Ishikawa (cell line): ENCODE results near the gene HOXB6.

Experiments
- CEBPB ChIP-seq: IDR thresholded peaks from 2 replicates; pipeline ENCODE4 v1.6.1; 2012
- CREB1 ChIP-seq: IDR thresholded peaks from 2 replicates; pipeline ENCODE4 v1.6.1; 2012; ENCODE audit warnings: low read depth
- EGR1 ChIP-seq: IDR thresholded peaks from 2 replicates; pipeline ENCODE4 v1.6.1; 2012
- EP300 ChIP-seq: IDR thresholded peaks from 2 replicates; pipeline ENCODE4 v1.6.1; 2012; ENCODE audit warnings: borderline replicate concordance
- FOXM1 ChIP-seq: IDR thresholded peaks from 2 replicates; pipeline ENCODE4 v1.6.1; 2012; ENCODE audit warnings: low read depth, borderline replicate concordance
- NFIC ChIP-seq: IDR thresholded peaks from 2 replicates; pipeline ENCODE4 v1.6.1; 2012
- RAD21 ChIP-seq: IDR thresholded peaks from 2 replicates; pipeline ENCODE4 v1.6.1; 2012; ENCODE audit warnings: low read depth
- TAF1 ChIP-seq: IDR thresholded peaks from 2 replicates; pipeline ENCODE4 v1.6.1; 2012; ENCODE audit warnings: low read depth, mild to moderate bottlenecking
- TCF12 ChIP-seq: IDR thresholded peaks from 2 replicates; pipeline ENCODE4 v1.6.1; 2012; ENCODE audit warnings: low read depth
- TEAD4 ChIP-seq: IDR thresholded peaks from 2 replicates; pipeline ENCODE4 v1.6.1; 2012
- YY1 ChIP-seq: IDR thresholded peaks from 2 replicates; pipeline ENCODE4 v1.6.1; 2012; ENCODE audit warnings: low read depth
- ZBTB7A ChIP-seq: IDR thresholded peaks from 2 replicates; pipeline ENCODE4 v1.6.1; 2012; ENCODE audit warnings: low read depth
- TF ChIP-seq, protein P1 (sequence below): IDR thresholded peaks from 2 replicates; pipeline ENCODE4 v1.6.1; 2012
- TF ChIP-seq, protein P2 (sequence below): IDR thresholded peaks from 2 replicates; pipeline ENCODE4 v1.6.1; 2012; ENCODE audit warnings: low read depth, mild to moderate bottlenecking
- TF ChIP-seq, protein P3 (sequence below): IDR thresholded peaks from 2 replicates; pipeline ENCODE4 v1.6.1; 2012

Gene HOXB6

DNA sequence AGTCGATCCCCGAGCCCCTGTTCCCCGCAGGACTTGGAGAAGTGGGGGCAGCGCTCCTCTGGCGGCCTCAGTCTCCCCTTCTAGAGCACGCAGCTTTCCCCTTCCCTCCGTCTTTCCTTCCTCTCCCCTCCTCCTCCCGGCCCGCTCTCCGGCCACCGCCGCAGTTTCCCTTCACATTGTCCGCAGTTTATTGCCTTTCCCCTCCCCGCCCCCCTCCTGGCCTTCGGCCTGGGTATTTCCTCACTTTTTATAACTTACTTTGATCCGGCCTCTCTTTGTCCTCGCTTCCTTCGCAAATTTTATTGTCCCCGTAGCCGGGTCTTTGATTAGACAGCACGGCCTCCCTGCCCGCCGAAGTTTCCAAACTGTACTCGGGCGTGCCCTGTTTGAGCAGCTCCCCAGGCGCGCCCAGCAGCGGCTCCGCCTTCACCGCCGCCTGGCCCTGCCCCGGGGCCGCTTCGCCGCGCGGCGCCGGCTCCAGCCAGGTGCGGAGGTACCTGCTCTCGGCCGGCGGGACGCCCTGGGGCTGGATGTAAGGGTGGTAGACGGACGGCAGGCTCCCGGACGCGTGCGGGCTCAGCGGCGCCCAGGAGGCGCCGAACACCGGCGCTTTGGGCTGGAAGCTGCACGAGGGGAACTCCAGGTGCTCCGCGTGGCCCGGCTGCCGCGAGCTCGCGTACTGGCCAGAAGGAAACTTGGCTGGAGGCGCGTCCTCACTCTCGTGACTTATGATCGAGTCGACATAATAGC is 20.9 kb upstream of the HOXB6 start:
- TF ChIP-seq, protein P1, sequence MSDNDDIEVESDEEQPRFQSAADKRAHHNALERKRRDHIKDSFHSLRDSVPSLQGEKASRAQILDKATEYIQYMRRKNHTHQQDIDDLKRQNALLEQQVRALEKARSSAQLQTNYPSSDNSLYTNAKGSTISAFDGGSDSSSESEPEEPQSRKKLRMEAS, result peak; percentile 14; the same call in 1 of the 2 replicates
- TF ChIP-seq CEBPB, result no peak

DNA sequence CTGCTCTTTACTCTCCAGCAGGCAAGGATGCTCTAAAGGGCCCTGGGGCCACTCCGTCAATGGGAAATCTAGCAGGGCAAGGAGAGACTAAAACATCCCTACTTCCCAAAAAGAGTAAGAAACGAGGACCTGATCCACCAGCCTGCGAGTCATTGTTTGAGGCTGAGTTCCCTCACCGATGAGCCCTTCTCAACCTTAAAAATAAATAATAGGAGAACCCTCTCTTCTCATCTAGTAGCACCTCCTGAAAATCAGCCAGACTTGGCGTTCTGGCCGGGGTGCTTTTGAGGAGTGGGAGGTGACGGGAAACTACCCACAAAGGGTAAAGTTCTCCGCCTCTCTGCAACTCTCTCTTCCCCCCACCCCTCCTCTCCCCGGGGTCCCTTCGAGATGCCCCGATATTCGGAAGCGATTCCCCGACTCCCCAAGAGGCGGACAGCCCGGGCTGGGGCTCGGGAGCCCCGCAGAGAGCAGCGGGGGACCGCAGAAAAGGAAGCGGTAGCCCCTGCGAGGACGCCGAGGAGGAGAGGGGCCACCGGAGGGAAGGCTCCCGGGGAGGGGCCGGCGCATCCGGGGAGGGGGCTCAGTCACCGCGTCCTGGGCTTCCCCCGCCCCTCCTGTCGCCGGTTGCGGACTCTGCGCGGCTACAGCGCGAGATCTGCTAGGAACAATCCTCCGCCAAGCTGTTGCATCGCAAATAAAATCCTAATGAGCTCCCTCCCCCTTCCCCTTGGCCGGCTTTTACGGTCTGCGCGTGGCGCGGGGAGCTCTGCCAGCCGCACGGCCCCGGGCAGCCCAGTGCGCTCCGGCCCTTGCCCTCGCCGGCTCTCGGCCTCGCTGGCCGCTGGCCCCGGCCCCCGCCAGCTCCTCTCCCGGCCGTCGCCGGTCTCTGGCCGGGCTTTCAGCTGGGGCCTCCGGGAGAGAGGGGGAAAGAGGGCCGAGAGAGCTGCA is 20.0 kb upstream of the HOXB6 start:
- no peak for TF ChIP-seq TAF1
- no peak for TF ChIP-seq NFIC
- TF ChIP-seq, protein P2, sequence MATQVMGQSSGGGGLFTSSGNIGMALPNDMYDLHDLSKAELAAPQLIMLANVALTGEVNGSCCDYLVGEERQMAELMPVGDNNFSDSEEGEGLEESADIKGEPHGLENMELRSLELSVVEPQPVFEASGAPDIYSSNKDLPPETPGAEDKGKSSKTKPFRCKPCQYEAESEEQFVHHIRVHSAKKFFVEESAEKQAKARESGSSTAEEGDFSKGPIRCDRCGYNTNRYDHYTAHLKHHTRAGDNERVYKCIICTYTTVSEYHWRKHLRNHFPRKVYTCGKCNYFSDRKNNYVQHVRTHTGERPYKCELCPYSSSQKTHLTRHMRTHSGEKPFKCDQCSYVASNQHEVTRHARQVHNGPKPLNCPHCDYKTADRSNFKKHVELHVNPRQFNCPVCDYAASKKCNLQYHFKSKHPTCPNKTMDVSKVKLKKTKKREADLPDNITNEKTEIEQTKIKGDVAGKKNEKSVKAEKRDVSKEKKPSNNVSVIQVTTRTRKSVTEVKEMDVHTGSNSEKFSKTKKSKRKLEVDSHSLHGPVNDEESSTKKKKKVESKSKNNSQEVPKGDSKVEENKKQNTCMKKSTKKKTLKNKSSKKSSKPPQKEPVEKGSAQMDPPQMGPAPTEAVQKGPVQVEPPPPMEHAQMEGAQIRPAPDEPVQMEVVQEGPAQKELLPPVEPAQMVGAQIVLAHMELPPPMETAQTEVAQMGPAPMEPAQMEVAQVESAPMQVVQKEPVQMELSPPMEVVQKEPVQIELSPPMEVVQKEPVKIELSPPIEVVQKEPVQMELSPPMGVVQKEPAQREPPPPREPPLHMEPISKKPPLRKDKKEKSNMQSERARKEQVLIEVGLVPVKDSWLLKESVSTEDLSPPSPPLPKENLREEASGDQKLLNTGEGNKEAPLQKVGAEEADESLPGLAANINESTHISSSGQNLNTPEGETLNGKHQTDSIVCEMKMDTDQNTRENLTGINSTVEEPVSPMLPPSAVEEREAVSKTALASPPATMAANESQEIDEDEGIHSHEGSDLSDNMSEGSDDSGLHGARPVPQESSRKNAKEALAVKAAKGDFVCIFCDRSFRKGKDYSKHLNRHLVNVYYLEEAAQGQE, result no peak
- no peak for TF ChIP-seq TCF12
- no peak for TF ChIP-seq RAD21
- TF ChIP-seq CREB1, result no peak
- no peak for TF ChIP-seq EP300

DNA sequence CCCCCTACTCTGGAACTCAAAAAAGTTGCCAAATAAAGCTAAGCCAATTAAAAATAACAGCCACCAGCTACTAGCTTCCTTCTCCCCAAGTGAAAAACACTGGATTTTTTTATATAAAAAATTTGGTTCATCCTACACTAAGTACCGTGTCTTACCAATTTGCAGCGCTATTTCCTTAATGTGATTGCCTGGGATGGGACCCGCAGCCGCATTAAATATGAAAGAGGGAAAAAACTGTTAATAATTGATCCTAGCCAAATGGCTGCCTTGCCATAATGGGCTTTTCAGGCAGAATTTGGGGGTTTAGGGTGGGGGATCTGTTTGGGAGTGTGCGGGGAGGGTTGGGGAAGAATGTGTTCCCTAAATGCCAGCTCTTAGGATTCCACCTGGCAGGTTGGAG is 19.3 kb upstream of the HOXB6 start:
- TF ChIP-seq NFIC (no peak), TEAD4 (no peak), RAD21 (no peak), TAF1 (no peak), YY1 (no peak), ZBTB7A (no peak), TCF12 (no peak), EGR1 (no peak), CREB1 (no peak), CEBPB (no peak), EP300 (no peak)
- TF ChIP-seq, protein P2, result no peak
- TF ChIP-seq, protein P1, result no peak
- TF ChIP-seq, protein P3, sequence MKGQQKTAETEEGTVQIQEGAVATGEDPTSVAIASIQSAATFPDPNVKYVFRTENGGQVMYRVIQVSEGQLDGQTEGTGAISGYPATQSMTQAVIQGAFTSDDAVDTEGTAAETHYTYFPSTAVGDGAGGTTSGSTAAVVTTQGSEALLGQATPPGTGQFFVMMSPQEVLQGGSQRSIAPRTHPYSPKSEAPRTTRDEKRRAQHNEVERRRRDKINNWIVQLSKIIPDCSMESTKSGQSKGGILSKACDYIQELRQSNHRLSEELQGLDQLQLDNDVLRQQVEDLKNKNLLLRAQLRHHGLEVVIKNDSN, result no peak

DNA sequence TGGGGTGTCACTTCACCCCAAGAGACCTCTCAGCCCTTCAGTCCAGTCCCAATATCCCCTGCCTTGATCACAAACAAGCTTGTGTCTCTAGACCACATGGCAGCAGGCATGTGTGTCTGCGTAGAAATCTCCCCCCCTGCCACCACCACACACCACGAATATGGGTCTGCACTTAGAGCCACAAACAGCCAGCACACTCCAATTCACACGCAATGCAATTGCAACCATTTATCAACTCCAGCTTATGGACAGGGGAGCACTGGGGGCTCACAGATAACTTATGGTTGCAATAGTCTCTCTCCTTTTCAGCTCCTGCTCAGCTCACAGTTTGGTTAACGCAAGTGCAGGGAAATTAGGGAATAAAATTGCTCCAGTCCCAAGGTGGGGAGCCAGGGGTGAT is 18.8 kb upstream of the HOXB6 start:
- TF ChIP-seq EP300, result no peak
- TF ChIP-seq, protein P1, result no peak
- TF ChIP-seq ZBTB7A, result no peak
- TF ChIP-seq RAD21, result no peak
- no peak for TF ChIP-seq TEAD4
- no peak for TF ChIP-seq FOXM1
- TF ChIP-seq, protein P3, result no peak
- TF ChIP-seq YY1, result no peak
- TF ChIP-seq TAF1, result no peak
- TF ChIP-seq, protein P2, result no peak
- TF ChIP-seq EGR1, result no peak
- TF ChIP-seq CREB1, result no peak
- TF ChIP-seq CEBPB, result no peak
- TF ChIP-seq NFIC, result no peak
- TF ChIP-seq TCF12, result no peak
